Hepatic stellate cell (primary cell): ENCODE measurements around the gene PI4KB.

Source experiments
- DNase-seq: peaks from one replicate; pipeline ENCODE4 v3.0.0; 2011; ENCODE audit warnings: low spot score

Gene PI4KB

GRCh38 chr1:151311589-151312331 lies 15.5 kb downstream of the PI4KB start:
- DNase-seq, result peak; percentile 97

- DNase-seq, result no peak
These were observed 16.2 kb downstream of the PI4KB start for GRCh38 chr1:151311011-151311410.

- peak; percentile 55 for DNase-seq
These were observed 17.3 kb downstream of the PI4KB start for GRCh38 chr1:151309811-151310323.

- no peak for DNase-seq
These were observed 32.3 kb downstream of the PI4KB start for GRCh38 chr1:151294742-151295462.

GRCh38 chr1:151293093-151293492 lies 34.1 kb downstream of the PI4KB start:
- DNase-seq, result no peak

- no peak for DNase-seq
These were observed 34.8 kb downstream of the PI4KB start for GRCh38 chr1:151292207-151293030.

GRCh38 chr1:151290709-151291303 lies 36.4 kb downstream of the PI4KB start:
- DNase-seq, result no peak

GRCh38 chr1:151289991-151290708 lies 37.1 kb downstream of the PI4KB start:
- DNase-seq, result no peak

GRCh38 chr1:151289080-151289935 lies 37.9 kb downstream of the PI4KB start:
- DNase-seq, result no peak

GRCh38 chr1:151288502-151288901 lies 38.7 kb downstream of the PI4KB start:
- no peak for DNase-seq

GRCh38 chr1:151287767-151288500 lies 39.3 kb downstream of the PI4KB start:
- no peak for DNase-seq

- no peak for DNase-seq
These were observed 39.9 kb downstream of the PI4KB start for GRCh38 chr1:151287341-151287699.

- DNase-seq, result no peak
These were observed 40.4 kb downstream of the PI4KB start for GRCh38 chr1:151286619-151287340.

GRCh38 chr1:151284013-151284577 lies 43.1 kb downstream of the PI4KB start:
- no peak for DNase-seq

GRCh38 chr1:151282883-151283725 lies 44.1 kb downstream of the PI4KB start:
- DNase-seq, result peak; percentile 46

GRCh38 chr1:151281969-151282882 lies 45.0 kb downstream of the PI4KB start, which contains the start of gene ZNF687:
ZNF687 (plus strand) TSS chr1:151282299; CDS start chr1:151286292, 3,993 bp downstream.
- DNase-seq, result peak; percentile 100
